Fibroblast of lung (primary cell): ENCODE measurements around the gene WDR41. TPM values are rescaled to one million over a fixed set of nuclear protein-coding genes. Genes with fewer than 3 reads are reported as not detected.

ENCODE experiments used
- polyA plus RNA-seq, 2 donors: library from polyadenylated mRNA; depleted of rRNA in 1 of 2; stranded (reverse) in 1 of 2; unstranded in 1 of 2; fragments of >200 nt; gene quantifications; 2 replicates each; pipeline ENCODE4 v1.2.1, GENCODE V29; 2011 to 2012; ENCODE audit warnings: missing spikeins in 1 of 2
- total RNA-seq: library from RNA; depleted of rRNA; stranded (reverse); fragments of >200 nt; gene quantifications from 2 replicates; pipeline ENCODE4 v1.2.1, GENCODE V29; 2014

Gene WDR41
- total and polyA plus RNA-seq, 2 donors (not counting 1 experiment from before 2014, with no cell fraction given): 116 to 161 TPM

Other genes with a start within 250 kb of the WDR41 start
- not detected in 2 replicates for gene OTP, start 146.4 kb upstream of the WDR41 start, total RNA-seq
- gene OTP, start 146.4 kb upstream of the WDR41 start, polyA plus RNA-seq: not detected in 2 replicates